GM19351 (cell line): ENCODE measurements around the gene CCDC187.

Experiments
- ATAC-seq: cut with Tn5 transposase; IDR thresholded peaks from one replicate; pipeline ENCODE4 v1.9.1; 2021; ENCODE audit warnings: mild to moderate bottlenecking, moderate library complexity; ENCODE audit not compliant: unreplicated experiment

CCDC187 gene

DNA sequence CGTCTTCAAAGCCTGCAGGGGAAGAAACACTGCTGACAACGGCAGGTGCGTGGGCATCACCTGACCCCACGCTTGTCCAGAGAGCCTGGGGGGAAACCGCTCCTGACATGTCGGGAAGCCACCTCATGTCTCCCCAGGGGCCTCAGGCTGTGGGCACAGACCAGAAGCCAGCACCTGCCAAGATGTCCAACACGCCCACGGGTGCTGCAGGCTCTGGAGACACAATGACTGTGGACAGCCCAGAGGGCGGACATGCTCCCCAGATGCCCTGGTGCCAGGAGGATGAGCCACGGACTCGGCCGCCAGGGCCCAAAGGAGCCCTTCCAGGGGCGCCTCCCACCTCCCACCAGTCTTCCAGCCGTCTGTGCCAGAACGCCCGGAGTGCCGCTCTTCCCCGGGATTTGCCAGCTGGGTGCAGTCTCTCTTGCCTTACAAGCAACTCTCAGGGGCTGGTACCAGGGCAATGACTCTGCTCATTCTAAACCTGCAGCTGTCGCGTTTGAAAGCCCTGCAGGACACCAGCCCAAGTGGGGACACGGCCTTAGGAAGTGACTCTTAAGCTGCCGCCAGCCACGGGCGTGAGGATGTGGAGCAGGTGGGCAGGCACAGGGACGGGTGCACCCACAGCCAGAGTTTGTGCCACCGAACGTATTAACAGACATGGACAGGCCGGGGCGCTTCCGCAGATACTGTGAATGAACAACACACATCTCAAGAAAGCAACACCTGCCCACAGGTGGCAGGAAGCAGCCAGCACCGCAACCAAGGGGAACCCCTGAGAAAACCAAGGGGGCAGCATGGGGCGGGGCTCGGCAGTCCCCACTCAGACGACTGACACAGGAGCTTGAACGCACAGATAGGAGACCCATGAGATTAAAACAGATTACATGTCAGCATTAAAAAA, 92.2 kb downstream of the CCDC187 start:
- ATAC-seq, result no peak

DNA sequence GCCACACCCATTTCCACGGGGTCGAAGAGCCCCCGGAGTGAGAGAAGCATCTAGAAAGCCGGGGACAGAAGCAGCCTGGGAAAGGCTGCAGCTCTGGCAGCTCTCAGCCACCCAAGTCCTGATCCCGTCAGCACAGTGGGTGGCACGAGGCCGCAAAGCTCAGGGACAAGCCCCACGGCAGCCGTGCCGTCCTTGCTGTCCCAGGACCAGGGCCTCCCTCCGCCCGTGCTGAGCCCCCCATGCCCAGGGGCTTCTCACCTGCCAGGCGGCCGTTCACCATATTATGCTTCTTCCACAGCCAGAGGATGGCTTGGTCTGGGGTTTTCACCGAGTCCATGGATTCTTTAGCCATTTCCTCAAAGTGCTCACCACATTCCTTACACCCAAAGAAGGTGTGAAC, 92.9 kb downstream of the CCDC187 start:
- ATAC-seq, result no peak

- ATAC-seq, result no peak
Measured at GRCh38 chr9:136210276-136210675, 93.6 kb downstream of the CCDC187 start.

GRCh38 chr9:136209786-136210185, 94.1 kb downstream of the CCDC187 start:
- ATAC-seq, result no peak

DNA sequence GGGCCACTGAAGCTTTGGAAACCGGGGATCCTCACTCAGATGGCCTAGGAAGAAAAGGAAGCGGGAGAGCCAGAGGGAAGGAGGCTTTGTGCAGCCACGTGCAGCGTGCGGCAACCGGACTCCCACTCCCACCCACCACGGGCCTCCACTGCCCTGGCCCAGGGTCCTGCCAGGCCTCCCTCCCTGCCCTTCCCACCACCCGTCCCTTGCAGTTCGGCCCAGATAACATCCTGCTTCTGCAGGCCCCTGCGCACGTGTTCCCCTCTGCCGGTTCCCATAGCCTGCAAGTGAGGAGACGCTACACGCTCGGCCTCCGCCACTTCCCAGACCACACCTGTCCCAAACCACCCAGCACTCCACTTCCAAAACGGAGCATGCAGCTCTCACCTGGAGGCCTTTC, 94.7 kb downstream of the CCDC187 start:
- no peak for ATAC-seq

- ATAC-seq, result no peak
Measured at GRCh38 chr9:136208675-136209074, 95.2 kb downstream of the CCDC187 start.

GRCh38 chr9:136207616-136208015, 96.3 kb downstream of the CCDC187 start:
- no peak for ATAC-seq

DNA sequence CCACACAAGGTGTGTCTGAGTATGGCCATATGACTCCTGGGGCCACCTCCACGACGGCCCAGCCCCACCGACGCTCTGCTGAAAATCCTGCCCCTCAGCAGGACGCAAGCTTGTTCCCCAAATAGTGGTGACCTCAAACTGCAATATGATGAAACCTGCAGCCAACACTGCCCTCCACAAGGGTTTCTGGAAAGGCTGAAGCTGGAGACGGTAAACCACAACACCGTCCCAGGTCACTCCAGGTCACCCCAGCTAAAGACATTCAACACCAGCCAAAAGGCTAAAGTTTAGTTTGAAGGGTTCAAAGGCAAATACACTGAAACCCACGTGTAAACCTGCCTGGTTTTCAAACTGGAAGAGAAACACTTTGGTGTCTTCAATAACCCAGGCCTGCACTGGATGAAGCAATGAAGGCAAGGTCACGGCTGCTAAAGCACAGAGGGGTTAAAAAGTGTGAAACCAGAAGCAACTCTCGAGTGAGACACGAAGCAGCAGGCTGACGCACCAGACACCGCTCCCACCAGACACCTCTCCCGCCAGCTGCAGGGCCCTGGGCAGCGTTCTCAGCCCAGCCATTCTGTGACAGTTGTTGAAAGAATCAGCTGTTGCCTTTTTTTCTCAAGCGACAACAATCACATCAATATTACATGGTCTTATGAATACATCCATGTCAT, 97.2 kb downstream of the CCDC187 start:
- no peak for ATAC-seq

GRCh38 chr9:136205707-136205992, 98.2 kb downstream of the CCDC187 start:
- ATAC-seq, result no peak

- ATAC-seq, result no peak
Measured at GRCh38 chr9:136204838-136205706, 98.8 kb downstream of the CCDC187 start, which contains the start of gene LHX3. Gene LHX3 (minus strand): TSS chr9:136205128. CDS start chr9:136205012, 116 bp downstream.

GRCh38 chr9:136204145-136204805, 99.6 kb downstream of the CCDC187 start:
- ATAC-seq, result no peak

GRCh38 chr9:136203408-136204144, 100.3 kb downstream of the CCDC187 start:
- no peak for ATAC-seq

DNA sequence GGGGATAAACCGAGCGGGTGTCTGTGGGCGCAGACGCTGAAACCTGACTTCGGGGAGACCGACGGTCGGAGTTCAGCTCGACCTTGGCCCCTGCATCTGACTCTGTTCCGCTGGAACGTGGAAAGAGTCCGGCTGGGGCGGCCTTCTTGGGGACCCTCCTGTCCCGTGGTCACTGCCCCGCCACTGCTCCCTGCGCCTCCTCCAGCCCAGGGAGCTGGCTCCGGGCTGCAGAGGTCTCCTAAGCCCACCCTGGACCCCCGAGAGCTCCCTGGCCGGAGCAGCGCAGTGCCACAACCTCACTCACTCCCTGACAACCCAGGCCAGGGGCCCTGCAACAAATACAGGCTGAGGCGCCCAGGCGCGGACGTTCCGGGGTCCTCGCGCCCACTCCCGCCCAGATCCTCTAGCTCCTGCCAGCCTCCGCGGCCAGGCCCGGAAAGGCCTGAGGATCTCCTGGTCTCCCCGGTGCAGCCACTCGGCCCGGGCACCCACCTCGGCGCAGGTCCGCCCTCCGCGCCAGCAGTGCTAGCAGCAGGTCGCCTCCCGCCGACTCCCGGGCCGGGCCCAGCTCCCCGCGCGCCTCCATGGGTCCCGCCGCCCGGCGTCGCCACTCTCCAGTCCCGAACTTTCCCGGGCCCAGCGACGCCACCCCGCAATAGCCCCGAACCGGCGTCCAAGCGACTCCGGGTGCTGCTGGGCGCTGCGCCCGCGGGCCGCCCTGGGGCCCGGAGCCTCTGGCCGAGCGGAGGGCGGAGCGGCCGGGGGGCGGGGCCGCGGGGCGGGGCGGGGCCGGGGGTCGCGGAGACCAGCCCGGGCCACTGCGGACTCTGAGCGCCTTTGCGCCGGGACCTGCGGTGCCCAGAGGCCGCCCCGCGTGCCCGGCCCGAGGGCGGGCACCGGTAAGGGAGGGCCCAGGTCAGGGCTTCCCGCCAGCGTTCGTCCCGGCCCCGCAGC, 101.2 kb downstream of the CCDC187 start:
- ATAC-seq, result no peak

GRCh38 chr9:136201609-136202453, 102.1 kb downstream of the CCDC187 start:
- no peak for ATAC-seq

DNA sequence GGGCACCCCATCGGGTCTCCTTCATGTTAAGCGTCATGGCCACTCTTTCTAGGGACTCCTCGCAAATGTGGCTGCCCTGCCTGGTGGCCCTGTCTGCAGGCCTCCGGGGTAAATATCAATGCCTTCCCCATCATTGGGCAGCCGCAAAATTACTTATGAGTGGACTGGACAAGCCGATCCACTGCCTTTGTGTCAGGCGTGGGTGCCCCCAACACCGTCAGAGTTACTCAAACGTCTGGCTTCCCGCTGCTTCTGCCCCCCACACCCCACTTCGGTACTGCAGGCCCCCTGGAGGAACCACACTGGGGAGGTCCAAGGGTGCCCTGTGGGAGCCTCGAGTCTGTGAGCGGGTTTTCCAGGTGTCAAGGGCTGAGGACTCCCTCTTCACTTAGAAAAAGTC, 102.7 kb downstream of the CCDC187 start:
- no peak for ATAC-seq

- no peak for ATAC-seq
Measured at GRCh38 chr9:136200424-136200823, 103.5 kb downstream of the CCDC187 start.
